GM06990 (cell line): Measurements from ENCODE around the gene PATL1.
"Not testable (repeated sequence)": the region's sequence is repeated elsewhere in the genome, so short reads cannot be mapped to it uniquely, and the experiment has no call there.

Experiments used
- DNase-seq: peaks from one replicate; pipeline ENCODE4 v3.0.0-alpha.2; 2011; ENCODE audit not compliant: insufficient read length; ENCODE audit errors: extremely low read depth
- H3K27me3 ChIP-seq: replicated peaks from 2 replicates; pipeline ENCODE4 v1.6.0; 2011; ENCODE audit warnings: low read length; ENCODE audit not compliant: control insufficient read depth, insufficient read depth
- H3K36me3 ChIP-seq: 2 replicates; pipeline ENCODE4 v1.5.1; 2011; ENCODE audit warnings: low read length; ENCODE audit not compliant: control insufficient read depth, insufficient read depth
- H3K4me3 ChIP-seq: replicated peaks from 2 replicates; pipeline ENCODE4 v1.5.1; 2011; ENCODE audit warnings: low read depth, mild to moderate bottlenecking, control low read depth, low read length
- CTCF ChIP-seq: IDR thresholded peaks from 2 replicates; pipeline ENCODE4 v1.5.1; 2011; ENCODE audit warnings: low read length, control low read depth, mild to moderate bottlenecking, inconsistent platforms; ENCODE audit not compliant: insufficient read depth, poor library complexity, severe bottlenecking

Gene PATL1

GRCh38 chr11:59707371-59707770 is 38.5 kb upstream of the PATL1 start:
- DNase-seq: no peak
- no peaks in the 10 kb centered on the region for H3K36me3 ChIP-seq
- no peak for TF ChIP-seq CTCF
- no peak overlapping the region for H3K4me3 ChIP-seq
- no peaks in the 10 kb centered on the region; the same call in 1 of the 2 replicates for H3K27me3 ChIP-seq

DNA sequence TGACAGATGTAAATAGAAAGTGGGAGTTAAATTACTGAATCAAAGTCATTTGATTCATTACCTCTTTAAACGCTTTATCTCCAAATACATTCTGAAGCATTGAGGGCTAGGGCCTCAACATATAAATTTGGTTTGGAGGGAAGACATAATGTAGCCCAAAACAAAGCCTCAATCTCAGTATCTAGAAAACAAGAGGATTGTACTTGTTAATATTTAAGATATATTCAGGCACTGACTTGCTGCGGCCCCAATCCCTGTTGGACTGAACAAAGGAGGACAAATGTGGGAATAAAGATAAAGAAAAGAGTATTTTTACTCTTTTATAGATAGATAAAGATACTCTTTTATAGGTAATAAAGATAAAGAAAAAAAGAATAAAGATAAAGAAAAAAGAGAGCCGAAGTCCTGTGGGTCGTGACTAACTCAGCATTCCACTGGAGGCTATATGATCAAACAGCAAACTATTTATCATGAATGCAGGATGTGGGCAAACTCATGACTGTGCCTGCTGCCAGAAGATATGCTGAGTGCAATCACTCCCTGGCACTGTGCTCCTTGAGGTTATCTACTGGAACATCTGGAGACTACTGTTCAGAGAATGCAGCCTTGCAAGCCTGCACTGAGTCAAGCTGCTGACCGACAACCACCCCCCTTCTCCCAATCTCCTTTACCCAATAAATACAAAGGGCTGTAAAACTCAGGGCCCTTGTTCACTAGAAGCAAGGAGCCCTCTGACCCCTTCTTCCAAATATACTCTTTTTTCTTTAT is 37.9 kb upstream of the PATL1 start:
- H3K4me3 ChIP-seq: no peak overlapping the region
- no peak for DNase-seq

DNA sequence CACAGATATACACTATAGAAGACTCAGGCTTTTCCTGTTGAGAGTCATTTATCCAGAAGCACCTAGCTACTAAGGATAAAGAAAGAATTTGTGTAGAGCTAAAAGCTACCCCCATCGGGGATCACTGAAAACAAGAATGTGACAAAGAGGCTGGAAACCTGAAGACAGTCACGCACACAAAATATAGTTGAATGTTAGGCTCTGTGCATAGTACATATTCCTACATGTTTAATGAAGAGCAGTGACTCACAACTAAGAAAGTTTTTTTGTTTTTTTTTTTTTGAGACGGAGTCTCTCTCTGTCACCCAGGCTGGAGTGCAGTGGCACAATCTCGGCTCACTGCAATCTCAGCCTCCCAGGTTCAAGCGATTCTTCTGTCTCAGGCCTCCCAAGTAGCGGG is 36.5 kb upstream of the PATL1 start:
- DNase-seq: no peak
- Histone ChIP-seq H3K27me3 (no peaks in the 10 kb centered on the region; the same call in 1 of the 2 replicates), H3K4me3 (no peak overlapping the region), H3K36me3 (no peaks in the 10 kb centered on the region)
- TF ChIP-seq CTCF: no peak

More for the DNA sequence above, 37.9 kb upstream of the PATL1 start:
- Histone ChIP-seq H3K27me3 (no peaks in the 10 kb centered on the region; the same call in 1 of the 2 replicates), H3K36me3 (no peaks in the 10 kb centered on the region)
- TF ChIP-seq CTCF: no peak

GRCh38 chr11:59703515-59703914 is 34.7 kb upstream of the PATL1 start:
- H3K4me3 ChIP-seq, H3K27me3 ChIP-seq, DNase-seq, H3K36me3 ChIP-seq: not testable (repeated sequence)

DNA sequence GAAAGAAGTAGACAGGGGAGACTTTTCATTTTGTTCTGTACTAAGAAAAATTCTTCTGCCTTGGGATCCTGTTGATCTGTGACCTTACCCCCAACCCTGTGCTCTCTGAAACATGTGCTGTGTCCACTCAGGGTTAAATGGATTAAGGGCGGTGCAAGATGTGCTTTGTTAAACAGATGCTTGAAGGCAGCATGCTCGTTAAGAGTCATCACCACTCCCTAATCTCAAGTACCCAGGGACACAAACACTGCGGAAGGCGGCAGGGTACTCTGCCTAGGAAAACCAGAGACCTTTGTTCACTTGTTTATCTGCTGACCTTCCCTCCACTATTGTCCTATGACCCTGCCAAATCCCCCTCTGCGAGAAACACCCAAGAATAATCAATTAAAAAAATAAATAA is 31.3 kb upstream of the PATL1 start:
- not testable (repeated sequence) for H3K27me3 ChIP-seq, DNase-seq, H3K4me3 ChIP-seq, H3K36me3 ChIP-seq

DNA sequence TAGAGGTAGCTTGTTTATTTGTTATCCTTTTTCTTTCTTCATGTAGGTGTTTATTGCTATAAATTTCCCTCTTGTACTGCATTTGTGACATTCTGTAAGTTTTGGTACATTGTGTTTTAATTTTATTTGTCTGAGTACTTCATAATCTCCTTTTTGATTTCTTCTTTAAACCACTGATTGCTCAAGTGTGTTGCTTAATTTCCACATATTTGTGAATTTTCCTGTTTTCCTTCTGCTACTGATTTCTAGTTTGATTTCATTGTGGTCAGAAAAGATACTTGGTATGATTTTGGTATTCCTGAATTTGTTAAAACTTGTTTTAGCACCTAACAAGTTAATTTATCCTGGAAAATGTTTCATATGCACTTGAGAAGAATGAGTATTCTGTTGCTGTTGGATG is 29.7 kb upstream of the PATL1 start:
- no peaks in the 10 kb centered on the region for H3K27me3 ChIP-seq
- TF ChIP-seq CTCF: no peak
- H3K36me3 ChIP-seq: no peaks in the 10 kb centered on the region
- H3K4me3 ChIP-seq: no peak overlapping the region
- DNase-seq: no peak

DNA sequence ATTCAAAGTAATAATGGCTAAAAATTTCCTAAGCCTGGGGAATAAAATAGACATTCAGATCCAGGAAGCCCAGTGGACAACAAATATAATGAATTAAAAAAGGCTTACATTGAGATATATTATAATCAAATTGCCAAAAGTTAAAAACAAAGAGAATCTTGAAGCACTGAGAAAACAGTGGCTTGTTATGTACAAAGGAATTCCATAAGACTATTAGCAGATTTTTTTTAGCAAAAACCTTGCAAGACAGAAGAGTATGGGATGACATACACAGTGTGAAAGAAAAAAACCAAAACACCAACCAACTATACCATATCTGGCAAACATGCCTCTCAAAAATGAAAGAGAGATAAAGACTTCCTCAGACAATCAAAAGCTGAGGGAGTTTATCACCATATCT is 24.1 kb upstream of the PATL1 start:
- TF ChIP-seq CTCF: no peak
- Histone ChIP-seq H3K4me3 (no peak overlapping the region), H3K27me3 (no peaks in the 10 kb centered on the region), H3K36me3 (no peaks in the 10 kb centered on the region)
- no peak for DNase-seq
